Stimulated activated CD4-positive, alpha-beta T cell treated with anti-CD3 and anti-CD28 coated beads, Interleukin-2, amount 100 ng/mL, for 48 hours (primary cell): ENCODE results near the gene CHRNE.
"Not testable (repeated sequence)": the region's sequence is repeated elsewhere in the genome, so short reads cannot be mapped to it uniquely, and the experiment has no call there.

Experiments used
- DNase-seq, 2 donors: peaks; one replicate each; pipeline ENCODE4 v3.0.0-alpha.2; 2020

The CHRNE gene

GRCh38 chr17:4881761-4882555 lies 20.9 kb downstream of the CHRNE start:
- peak; percentile 53 to 64 for DNase-seq

DNA sequence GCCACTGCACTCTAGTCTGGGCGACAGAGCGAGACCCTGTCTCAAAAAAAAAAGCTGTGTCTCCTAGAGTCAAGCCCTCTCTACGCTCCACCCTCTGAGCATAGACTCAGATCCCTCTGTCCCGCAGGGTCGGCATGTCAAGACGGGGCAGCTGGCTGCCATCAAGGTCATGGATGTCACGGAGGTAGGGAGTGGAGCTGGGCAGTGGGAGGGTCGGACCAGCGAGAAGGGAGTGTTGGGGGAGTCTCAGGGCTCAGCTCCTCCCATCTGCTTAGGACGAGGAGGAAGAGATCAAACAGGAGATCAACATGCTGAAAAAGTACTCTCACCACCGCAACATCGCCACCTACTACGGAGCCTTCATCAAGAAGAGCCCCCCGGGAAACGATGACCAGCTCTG lies 22.0 kb downstream of the CHRNE start:
- no peak for DNase-seq

GRCh38 chr17:4879601-4880000 lies 23.3 kb downstream of the CHRNE start:
- no peak for DNase-seq

GRCh38 chr17:4877089-4877488 lies 25.8 kb downstream of the CHRNE start:
- no peak for DNase-seq

DNA sequence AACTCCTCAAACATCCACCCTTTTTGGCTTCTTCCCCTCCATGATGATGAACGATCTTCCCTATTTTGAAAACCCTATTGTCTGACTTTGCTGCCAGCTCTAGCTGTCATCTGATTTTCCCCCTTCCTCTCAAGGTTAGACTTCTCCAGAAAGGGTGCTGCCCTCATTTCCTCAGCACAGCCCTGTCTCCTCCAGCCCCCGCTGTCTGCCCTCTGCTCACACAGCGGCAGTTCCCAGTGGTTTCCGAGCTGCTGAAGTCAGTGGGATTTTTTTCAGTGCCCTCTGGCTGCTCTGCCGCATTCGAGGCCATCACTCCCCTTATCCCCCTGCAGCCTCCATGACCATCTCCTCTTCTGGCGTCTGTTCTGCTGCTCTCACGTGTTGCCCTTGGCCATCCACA lies 30.1 kb downstream of the CHRNE start:
- no peak for DNase-seq

DNA sequence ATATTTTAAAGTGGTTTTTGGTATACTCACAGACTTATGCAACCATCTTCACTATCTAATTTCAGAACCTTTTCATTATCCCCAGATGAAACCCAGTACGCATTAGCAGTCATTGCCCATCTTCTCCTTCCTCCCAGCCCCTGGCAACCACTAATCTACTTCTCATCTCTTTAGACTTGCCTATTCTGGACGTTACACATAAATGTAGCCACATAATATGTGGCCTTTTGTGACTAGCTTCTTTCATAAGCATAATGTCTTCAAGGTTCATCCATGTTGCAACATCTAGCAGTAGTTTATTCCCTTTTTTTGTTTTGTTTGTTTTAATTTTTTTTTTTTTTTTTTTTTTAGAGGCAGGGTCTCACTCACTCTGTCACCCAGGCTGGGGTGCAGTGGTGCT lies 32.0 kb downstream of the CHRNE start:
- DNase-seq, result no peak

DNA sequence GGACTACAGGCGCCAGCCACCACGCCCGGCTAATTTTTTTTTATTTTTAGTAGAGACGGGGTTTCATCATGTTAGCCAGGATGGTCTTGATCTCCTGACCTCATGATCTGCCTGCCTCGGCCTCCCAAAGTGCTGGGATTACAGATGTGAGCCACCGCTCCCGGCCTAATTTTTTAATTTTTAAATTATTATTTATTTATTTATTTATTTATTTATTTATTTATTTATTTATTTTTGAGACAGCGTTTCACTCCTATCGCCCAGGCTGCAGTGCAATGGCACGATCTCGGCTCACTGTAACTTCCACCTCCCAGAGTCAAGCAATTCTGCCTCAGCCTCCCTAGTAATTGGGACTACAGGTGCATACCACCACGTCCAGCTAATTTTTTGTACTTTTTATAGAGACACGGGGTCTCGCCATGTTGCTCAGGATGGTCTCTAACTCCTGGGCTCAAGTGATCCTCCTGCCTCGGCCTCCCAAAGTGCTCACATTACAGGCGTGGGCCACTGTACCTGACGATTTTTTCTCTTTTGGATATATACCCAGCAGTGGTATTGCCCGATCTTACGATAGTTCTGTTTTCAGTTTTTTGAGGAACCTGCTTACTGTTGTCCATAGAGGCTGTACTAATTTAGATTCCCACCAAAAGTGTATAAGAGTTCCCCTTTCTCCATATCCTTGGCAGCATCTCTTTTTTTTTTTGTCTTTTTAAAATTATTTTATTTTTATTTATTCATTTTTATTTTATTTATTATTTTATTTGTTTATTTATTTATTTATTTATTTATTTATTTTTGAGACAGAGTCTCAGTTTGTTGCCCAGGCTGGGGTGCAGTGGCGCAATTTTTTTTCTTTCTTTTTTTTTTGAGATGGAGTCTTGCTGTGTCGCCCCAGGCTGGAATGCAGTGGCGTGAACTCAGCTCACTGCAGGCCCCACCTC lies 33.6 kb downstream of the CHRNE start:
- DNase-seq, result not testable (repeated sequence)

- not testable (repeated sequence) for DNase-seq
Observed at GRCh38 chr17:4867535-4867934, 35.4 kb downstream of the CHRNE start.

GRCh38 chr17:4863321-4863720 lies 39.6 kb downstream of the CHRNE start:
- no peak for DNase-seq

DNA sequence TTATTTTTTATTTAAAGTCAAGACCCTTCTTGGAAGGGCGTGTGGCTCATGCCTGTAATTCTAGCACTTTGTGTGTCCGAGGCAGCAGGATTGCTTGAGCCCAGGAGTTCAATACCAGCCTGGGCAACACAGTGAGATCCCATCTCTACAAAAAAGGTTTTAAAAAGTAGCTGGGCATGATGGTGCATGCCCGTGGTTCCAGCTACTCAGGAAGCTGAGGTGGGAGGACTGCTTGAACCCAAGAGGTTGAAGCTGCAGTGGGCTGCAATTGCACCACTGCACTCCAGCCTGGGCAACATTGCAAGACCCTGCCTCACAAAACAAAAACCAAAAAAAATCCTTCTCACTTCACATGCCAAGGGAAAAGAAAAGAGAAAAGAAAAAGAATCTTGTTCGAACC lies 40.2 kb downstream of the CHRNE start:
- DNase-seq, result no peak

- no peak for DNase-seq
Observed at GRCh38 chr17:4861052-4861451, 41.8 kb downstream of the CHRNE start.

DNA sequence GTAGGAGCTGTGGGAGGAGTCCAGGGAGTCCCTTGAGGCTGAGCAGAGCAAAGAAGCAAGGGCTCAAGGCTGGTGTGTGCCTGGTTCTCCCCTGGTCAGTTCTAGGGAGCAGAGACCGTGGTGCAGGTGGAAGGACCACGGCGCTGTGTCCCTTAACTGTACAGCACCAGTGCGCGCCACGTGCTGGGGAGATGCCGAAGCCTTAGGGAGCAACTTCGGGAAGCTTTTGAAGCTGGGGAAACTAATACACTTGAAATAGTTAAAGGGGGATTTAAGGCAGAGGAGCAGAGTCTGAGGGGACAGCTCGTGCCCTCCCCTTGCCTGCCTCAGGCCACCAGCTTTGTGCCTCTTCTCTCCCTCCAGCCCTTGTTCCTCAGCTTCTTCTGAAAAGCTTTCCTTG lies 42.2 kb downstream of the CHRNE start:
- DNase-seq, result no peak

- DNase-seq, result no peak
Observed at GRCh38 chr17:4859816-4860625, 42.9 kb downstream of the CHRNE start.

DNA sequence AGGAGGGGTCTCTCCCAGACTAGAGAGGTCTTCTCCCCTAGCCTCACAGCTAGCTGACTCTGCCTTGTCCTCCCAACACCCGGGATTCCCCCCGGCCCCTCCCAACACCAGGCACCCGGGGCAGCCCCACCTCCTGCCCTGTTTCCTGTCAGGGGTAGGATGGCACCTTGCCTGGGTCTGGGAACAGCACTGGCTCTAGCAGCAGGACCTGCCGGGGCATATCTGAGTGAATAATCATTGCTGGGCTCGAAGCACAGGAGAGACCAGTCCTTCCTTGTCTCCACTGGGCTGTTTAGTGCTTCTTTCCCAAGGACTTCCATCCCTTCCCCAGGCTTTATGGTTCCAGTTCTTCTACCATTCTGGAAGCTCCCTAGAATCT lies 44.0 kb downstream of the CHRNE start:
- no peak for DNase-seq

DNA sequence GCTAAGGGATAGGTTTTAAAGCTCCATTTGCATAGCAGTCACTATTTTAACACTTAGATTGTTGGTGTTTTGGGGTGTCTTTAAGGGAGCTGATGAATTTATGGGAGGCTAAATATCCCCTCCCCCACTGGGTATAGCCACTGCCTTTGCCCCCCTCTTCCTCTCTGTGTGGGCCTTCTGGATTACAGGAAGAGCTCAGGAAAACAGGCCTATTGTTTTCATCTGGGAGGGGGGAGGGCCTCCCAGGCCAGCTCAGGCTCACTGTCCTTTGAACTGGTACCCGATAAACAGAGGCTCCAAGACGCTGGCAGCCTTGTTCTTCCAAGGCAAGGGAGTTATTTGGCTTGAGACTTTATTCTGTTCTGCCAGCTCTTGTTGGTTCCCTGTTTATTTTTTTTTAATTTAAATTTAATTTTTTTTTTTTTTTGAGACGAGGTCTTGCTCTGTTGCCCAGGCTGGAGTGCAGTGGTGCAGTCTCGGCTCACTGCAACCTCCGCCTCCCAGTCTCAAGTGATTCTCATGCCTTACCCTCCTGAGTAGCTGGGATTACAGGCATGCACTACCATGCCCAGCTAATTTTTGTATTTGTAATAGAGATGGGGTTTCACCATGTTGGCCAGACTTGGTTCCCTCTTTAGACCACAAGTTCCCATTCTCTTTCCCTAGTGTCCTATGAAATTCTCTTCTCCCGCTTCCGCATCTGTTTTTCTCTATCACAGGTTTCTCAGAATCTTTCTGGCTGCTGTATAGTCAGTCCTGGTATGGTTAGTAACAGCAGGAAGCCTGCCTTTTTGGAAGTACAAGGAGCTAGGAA lies 44.6 kb downstream of the CHRNE start:
- no peak for DNase-seq

- DNase-seq, result not testable (repeated sequence)
Observed at GRCh38 chr17:4857347-4857746, 45.6 kb downstream of the CHRNE start.

DNA sequence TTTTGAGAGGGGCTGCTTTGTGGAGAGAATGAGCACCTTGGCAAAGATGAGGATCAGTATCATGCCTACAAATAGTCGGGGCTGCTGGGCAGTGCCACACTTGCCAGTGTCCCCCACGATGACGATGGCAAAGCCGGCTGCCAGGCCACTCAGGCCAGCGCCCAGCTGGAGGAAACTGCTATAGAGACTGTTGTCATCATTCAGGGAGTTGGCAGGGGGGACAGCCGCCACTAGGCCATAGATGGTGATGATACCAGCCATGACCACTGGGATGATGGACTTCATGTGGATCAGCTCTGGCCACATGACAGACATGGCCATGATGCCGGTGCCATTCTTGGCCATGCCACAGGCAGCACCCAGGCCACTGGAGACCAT lies 46.0 kb downstream of the CHRNE start:
- DNase-seq, result no peak

DNA sequence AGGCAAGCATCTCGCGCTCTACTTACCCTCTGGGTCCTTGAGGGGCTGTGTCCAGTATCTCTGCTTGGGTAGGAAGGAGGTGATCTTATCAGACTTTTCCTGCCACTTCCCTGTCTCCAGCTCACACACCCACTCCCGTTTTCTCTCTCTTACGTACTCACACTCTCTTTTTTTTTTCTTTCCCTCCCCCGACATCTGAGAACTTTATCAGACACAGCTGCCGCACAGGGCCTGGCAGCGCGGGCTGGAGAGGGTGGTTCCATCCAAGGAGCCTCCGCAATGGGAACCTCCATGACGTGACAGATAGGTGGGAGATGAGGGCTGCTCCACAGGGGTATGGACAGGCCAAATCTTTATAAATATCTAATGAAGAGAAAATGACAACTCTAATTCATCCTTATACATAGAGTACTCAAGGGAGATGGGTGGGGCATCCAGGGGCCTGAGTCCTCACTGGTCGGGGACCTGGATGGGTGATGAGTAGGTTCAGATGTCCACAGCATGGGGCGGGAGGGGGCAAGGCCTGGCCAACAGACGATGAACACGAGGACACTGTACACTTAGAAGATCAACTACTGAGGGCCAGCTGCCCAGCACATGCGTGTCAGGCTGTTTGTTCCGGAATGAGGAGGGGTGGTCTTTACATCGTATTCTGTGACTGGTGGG lies 46.5 kb downstream of the CHRNE start:
- no peak for DNase-seq

DNA sequence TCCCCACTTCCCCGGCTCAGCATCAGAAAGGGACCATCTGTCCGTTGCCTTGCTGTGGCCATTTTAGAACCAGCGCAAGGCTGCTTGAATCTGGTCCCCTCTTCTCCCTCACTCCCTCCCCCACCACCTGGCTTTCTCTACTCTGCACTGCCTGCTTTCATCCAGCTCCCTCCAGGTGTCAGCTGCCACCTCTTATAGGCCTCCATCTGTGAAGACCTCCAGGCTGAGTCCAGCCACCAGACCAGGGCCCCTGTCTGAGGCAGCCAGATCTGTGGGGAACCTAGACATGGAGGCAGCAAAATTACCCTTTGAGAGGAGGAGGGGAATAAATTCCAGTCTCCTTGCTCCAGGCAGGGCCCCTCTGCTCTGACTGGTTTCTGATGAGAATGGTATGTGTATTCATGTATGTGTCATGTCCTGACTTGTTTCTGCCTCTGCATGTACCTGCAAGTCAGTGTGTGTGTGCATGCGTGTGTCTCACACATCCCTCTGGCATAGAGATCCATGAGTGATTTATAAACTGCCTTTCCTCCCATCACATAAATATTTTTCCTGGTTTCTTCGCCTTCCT lies 48.7 kb downstream of the CHRNE start:
- no peak for DNase-seq

- no peak for DNase-seq
Observed at GRCh38 chr17:4853208-4853671, 49.7 kb downstream of the CHRNE start.

DNA sequence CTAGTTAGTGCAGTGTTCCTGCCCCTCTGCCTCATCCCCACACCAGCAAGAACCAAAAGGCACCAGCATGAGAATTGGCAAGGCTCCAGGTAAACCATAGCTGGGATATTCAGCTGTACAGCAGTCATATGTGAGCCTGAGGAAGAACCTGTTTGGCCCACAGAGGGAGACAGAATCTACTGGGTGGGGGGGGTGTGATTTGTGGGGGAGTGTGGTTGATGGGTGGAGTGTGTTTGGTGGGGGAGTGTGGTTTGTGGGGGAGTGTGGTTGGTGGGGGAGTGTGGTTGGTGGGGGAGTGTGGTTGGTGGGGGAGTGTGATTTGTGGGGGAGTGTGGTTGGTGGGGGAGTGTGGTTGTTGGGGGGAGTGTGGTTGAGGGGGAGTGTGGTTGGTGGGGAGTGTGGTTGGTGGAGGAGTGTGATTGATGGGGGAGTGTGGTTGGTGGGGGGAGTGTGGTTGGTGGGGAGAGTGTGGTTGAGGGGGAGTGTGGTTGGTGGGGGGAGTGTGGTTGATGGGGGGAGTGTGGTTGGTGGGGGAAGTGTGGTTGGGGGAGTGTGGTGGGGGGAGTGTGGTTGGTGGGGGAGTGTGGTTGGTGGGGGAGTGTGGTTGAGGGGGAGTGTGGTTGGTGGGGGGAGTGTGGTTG lies 50.2 kb downstream of the CHRNE start:
- no peak for DNase-seq
